ENCODE results near the gene ADAMTS3. TPM values are rescaled to one million over a fixed set of nuclear protein-coding genes. Genes with fewer than 3 reads are reported as not detected.

Gene ADAMTS3
- total RNA-seq, 8 experiments from 2014 or later, result 0.85 to 90.7 (median 5.3) TPM

- H3K4me1 ChIP-seq (replicated peaks in 1 of 2), result no peaks in the 10 kb centered on the region
- H3K27ac ChIP-seq, result no peak overlapping the region
- in situ Hi-C loops (cut with MboI; ENCODE audit: low pct_unique_long_range_greater_than_20kb in 2 of 9, low sequenced_read_pairs in 9 of 9, unreplicated experiment in 9 of 9), result no loop called here
- no peak overlapping the region for H3K4me3 ChIP-seq
- WGBS, 10 experiments, result 30 to 100% (median 86%) methylated on average over 1 to 4 of the region's 4 CpGs; no CpG with 5 or more reads in 1 of the 10 experiments
- peak in 3 of 8 experiments; percentile 24 to 64 (median 36) for ATAC-seq (replicated peaks in 6 of 8)
These were observed 193.8 kb downstream of the ADAMTS3 start for GRCh38 chr4:72375073-72375736.

GRCh38 chr4:72374159-72374558 is 194.9 kb downstream of the ADAMTS3 start:
- 0 to 85% (median 54%) methylated on average over 1 of the region's 1 CpG for WGBS, 10 experiments
- in situ Hi-C loops (cut with MboI; ENCODE audit: low pct_unique_long_range_greater_than_20kb in 2 of 9, low sequenced_read_pairs in 9 of 9, unreplicated experiment in 9 of 9), result no loop called here
- no peak overlapping the region for H3K4me3 ChIP-seq
- H3K4me1 ChIP-seq (replicated peaks in 1 of 2), result no peaks in the 10 kb centered on the region
- H3K27ac ChIP-seq, result no peak overlapping the region
- no peak for ATAC-seq (replicated peaks in 6 of 8)

GRCh38 chr4:72366601-72367000 is 202.4 kb downstream of the ADAMTS3 start:
- ATAC-seq (replicated peaks in 6 of 8), result peak in 2 of 8 experiments; percentile 36 to 49
- in situ Hi-C loops (cut with MboI; ENCODE audit: low pct_unique_long_range_greater_than_20kb in 2 of 9, low sequenced_read_pairs in 9 of 9, unreplicated experiment in 9 of 9), result no loop called here
- no peaks in the 10 kb centered on the region for H3K4me1 ChIP-seq (replicated peaks in 1 of 2)
- no peak overlapping the region for H3K27ac ChIP-seq
- no peak overlapping the region for H3K4me3 ChIP-seq

GRCh38 chr4:72365981-72366380 is 203.0 kb downstream of the ADAMTS3 start:
- ATAC-seq (replicated peaks in 6 of 8), result no peak
- WGBS, 10 experiments, result 43 to 100% (median 85%) methylated on average over 1 to 4 of the region's 4 CpGs
- Histone ChIP-seq H3K4me1 (replicated peaks in 1 of 2) (no peaks in the 10 kb centered on the region), H3K27ac (no peak overlapping the region), H3K4me3 (no peak overlapping the region)
- in situ Hi-C loops (cut with MboI; ENCODE audit: low pct_unique_long_range_greater_than_20kb in 2 of 9, low sequenced_read_pairs in 9 of 9, unreplicated experiment in 9 of 9), result no loop called here

- in situ Hi-C loops (cut with MboI; ENCODE audit: low pct_unique_long_range_greater_than_20kb in 2 of 9, low sequenced_read_pairs in 9 of 9, unreplicated experiment in 9 of 9), result no loop called here
- H3K27ac ChIP-seq, result no peak overlapping the region
- no peak overlapping the region for H3K4me3 ChIP-seq
- no peak for ATAC-seq (replicated peaks in 6 of 8)
- no peaks in the 10 kb centered on the region for H3K4me1 ChIP-seq (replicated peaks in 1 of 2)
- WGBS, 10 experiments, result 80 to 100% (median 88%) methylated on average over 1 of the region's 1 CpG; no CpG with 5 or more reads in 5 of the 10 experiments
These were observed 204.0 kb downstream of the ADAMTS3 start for GRCh38 chr4:72365016-72365415.

GRCh38 chr4:72360075-72360474 is 208.9 kb downstream of the ADAMTS3 start:
- no peak overlapping the region for H3K4me3 ChIP-seq
- in situ Hi-C loops (cut with MboI; ENCODE audit: low pct_unique_long_range_greater_than_20kb in 2 of 9, low sequenced_read_pairs in 9 of 9, unreplicated experiment in 9 of 9), result no loop called here
- no peak for ATAC-seq (replicated peaks in 6 of 8)
- H3K4me1 ChIP-seq (replicated peaks in 1 of 2), result no peaks in the 10 kb centered on the region
- 57 to 92% (median 80%) methylated on average over 1 to 6 of the region's 6 CpGs; no CpG with 5 or more reads in 2 of the 10 experiments for WGBS, 10 experiments
- no peak overlapping the region for H3K27ac ChIP-seq

GRCh38 chr4:72358483-72358882 is 210.5 kb downstream of the ADAMTS3 start:
- no peak for ATAC-seq (replicated peaks in 6 of 8)
- Histone ChIP-seq H3K4me3 (no peak overlapping the region), H3K27ac (no peak overlapping the region), H3K4me1 (replicated peaks in 1 of 2) (no peaks in the 10 kb centered on the region)
- WGBS, 10 experiments, result 32 to 93% (median 78%) methylated on average over 1 to 2 of the region's 2 CpGs
- in situ Hi-C loops (cut with MboI; ENCODE audit: low pct_unique_long_range_greater_than_20kb in 2 of 9, low sequenced_read_pairs in 9 of 9, unreplicated experiment in 9 of 9), result no loop called here

GRCh38 chr4:72357908-72358307 is 211.1 kb downstream of the ADAMTS3 start:
- H3K27ac ChIP-seq, result no peak overlapping the region
- no peaks in the 10 kb centered on the region for H3K4me1 ChIP-seq (replicated peaks in 1 of 2)
- ATAC-seq (replicated peaks in 6 of 8), result peak in 1 of 8 experiments; percentile 28
- 0 to 100% (median 50%) methylated on average over 1 of the region's 1 CpG; no CpG with 5 or more reads in 3 of the 10 experiments for WGBS, 10 experiments
- in situ Hi-C loops (cut with MboI; ENCODE audit: low pct_unique_long_range_greater_than_20kb in 2 of 9, low sequenced_read_pairs in 9 of 9, unreplicated experiment in 9 of 9), result no loop called here
- no peak overlapping the region for H3K4me3 ChIP-seq

- peak in 4 of 8 experiments; percentile 84 to 97 (median 92) for ATAC-seq (replicated peaks in 6 of 8)
- no peak overlapping the region for H3K4me3 ChIP-seq
- H3K4me1 ChIP-seq (replicated peaks in 1 of 2), result no peaks in the 10 kb centered on the region
- 0 to 100% (median 81%) methylated on average over 3 to 4 of the region's 4 CpGs; no CpG with 5 or more reads in 1 of the 10 experiments for WGBS, 10 experiments
- in situ Hi-C loops (cut with MboI; ENCODE audit: low pct_unique_long_range_greater_than_20kb in 2 of 9, low sequenced_read_pairs in 9 of 9, unreplicated experiment in 9 of 9), result no loop called here
- no peak overlapping the region for H3K27ac ChIP-seq
These were observed 216.3 kb downstream of the ADAMTS3 start for GRCh38 chr4:72352711-72353110.

- Histone ChIP-seq H3K4me1 (replicated peaks in 1 of 2) (no peaks in the 10 kb centered on the region), H3K4me3 (no peak overlapping the region), H3K27ac (no peak overlapping the region)
- in situ Hi-C loops (cut with MboI; ENCODE audit: low pct_unique_long_range_greater_than_20kb in 2 of 9, low sequenced_read_pairs in 9 of 9, unreplicated experiment in 9 of 9), result no loop called here
- ATAC-seq (replicated peaks in 6 of 8), result no peak
- 58 to 100% (median 95%) methylated on average over 1 to 2 of the region's 2 CpGs for WGBS, 10 experiments
These were observed 217.5 kb downstream of the ADAMTS3 start for GRCh38 chr4:72351521-72351920.

- in situ Hi-C loops (cut with MboI; ENCODE audit: low pct_unique_long_range_greater_than_20kb in 2 of 9, low sequenced_read_pairs in 9 of 9, unreplicated experiment in 9 of 9), result loop anchor here in 1 of 9 experiments (25.0 kb wide), 1 partner anchor 664 kb away; no protein-coding TSS in a partner anchor
- no peak overlapping the region for H3K27ac ChIP-seq
- no peaks in the 10 kb centered on the region for H3K4me1 ChIP-seq (replicated peaks in 1 of 2)
- ATAC-seq (replicated peaks in 6 of 8), result no peak
- no peak overlapping the region for H3K4me3 ChIP-seq
These were observed 220.3 kb downstream of the ADAMTS3 start for GRCh38 chr4:72348701-72349100.

- H3K4me1 ChIP-seq (replicated peaks in 1 of 2), result no peaks in the 10 kb centered on the region
- peak in 2 of 8 experiments; percentile 54 to 79 for ATAC-seq (replicated peaks in 6 of 8)
- in situ Hi-C loops (cut with MboI; ENCODE audit: low pct_unique_long_range_greater_than_20kb in 2 of 9, low sequenced_read_pairs in 9 of 9, unreplicated experiment in 9 of 9), result loop anchor here in 1 of 9 experiments (25.0 kb wide), 1 partner anchor 668 kb away; no protein-coding TSS in a partner anchor
- H3K27ac ChIP-seq, result no peak overlapping the region
- no peak overlapping the region for H3K4me3 ChIP-seq
These were observed 224.6 kb downstream of the ADAMTS3 start for GRCh38 chr4:72344418-72344817.

GRCh38 chr4:72341432-72341820 is 227.6 kb downstream of the ADAMTS3 start:
- Histone ChIP-seq H3K4me1 (replicated peaks in 1 of 2) (no peaks in the 10 kb centered on the region), H3K27ac (no peak overlapping the region), H3K4me3 (no peak overlapping the region)
- in situ Hi-C loops (cut with MboI; ENCODE audit: low pct_unique_long_range_greater_than_20kb in 2 of 9, low sequenced_read_pairs in 9 of 9, unreplicated experiment in 9 of 9), result loop anchor here in 1 of 9 experiments (25.0 kb wide), 1 partner anchor 671 kb away; no protein-coding TSS in a partner anchor
- WGBS, 10 experiments, result 17 to 100% (median 72%) methylated on average over 1 to 2 of the region's 2 CpGs; no CpG with 5 or more reads in 2 of the 10 experiments
- ATAC-seq (replicated peaks in 6 of 8), result no peak

Measured in motor neuron (in vitro differentiated cells).